Germinal center (tissue), 1 donor: Measurements from ENCODE around the gene SPAG6.
"Not testable (repeated sequence)": the region's sequence is repeated elsewhere in the genome, so short reads cannot be mapped to it uniquely, and the experiment has no call there.

Experiments
- DNase-seq: peaks from one replicate; pipeline ENCODE4 v3.0.0; 2012; ENCODE audit warnings: mixed read lengths, low spot score

SPAG6 gene

GRCh38 chr10:22372298-22372697, 27.0 kb downstream of the SPAG6 start:
- DNase-seq, result no peak

GRCh38 chr10:22372917-22373316, 27.6 kb downstream of the SPAG6 start:
- DNase-seq, result no peak

- no peak for DNase-seq
Observed at GRCh38 chr10:22374489-22375126, 29.3 kb downstream of the SPAG6 start.

- no peak for DNase-seq
Observed at GRCh38 chr10:22379059-22379458, 33.8 kb downstream of the SPAG6 start.

- DNase-seq, result no peak
Observed at GRCh38 chr10:22381262-22381661, 36.0 kb downstream of the SPAG6 start.

- no peak for DNase-seq
Observed at GRCh38 chr10:22386503-22386902, 41.2 kb downstream of the SPAG6 start.

GRCh38 chr10:22389856-22390589, 44.7 kb downstream of the SPAG6 start:
- DNase-seq, result no peak

DNA sequence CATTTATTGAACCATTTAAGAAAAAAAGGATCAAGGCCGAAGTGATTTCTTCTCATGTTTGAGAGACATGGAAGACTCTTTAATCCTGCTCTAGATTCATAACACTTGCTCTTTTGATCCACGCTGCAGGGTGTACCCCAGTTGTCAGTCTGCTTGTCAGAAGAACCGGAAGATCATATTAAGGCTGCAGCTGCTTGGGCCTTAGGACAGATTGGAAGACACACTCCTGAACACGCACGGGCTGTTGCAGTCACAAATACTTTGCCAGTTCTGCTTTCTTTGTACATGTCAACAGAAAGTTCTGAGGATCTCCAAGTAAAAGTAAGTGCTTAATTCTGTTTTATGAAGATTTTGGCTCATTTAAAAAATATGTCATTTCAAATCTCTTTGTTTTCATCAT, 46.3 kb downstream of the SPAG6 start:
- DNase-seq, result no peak

DNA sequence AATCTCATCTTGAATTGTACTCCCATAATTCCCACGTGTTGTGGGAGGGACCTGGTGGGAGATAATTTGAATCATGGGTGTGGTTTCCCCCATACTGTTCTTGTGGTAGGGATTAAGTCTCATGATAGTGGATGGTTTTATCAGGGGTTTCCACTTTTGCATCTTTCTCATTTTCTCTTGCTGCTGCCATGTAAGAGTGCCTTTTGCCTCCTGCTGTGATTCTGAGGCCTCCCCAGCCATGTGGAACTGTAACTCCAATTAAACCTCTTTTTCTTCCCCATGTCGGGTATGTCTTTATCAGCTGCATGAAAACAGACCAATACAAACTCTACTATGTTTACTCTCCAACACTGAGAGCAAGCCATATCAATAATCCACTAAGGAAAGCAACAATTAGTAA, 50.9 kb downstream of the SPAG6 start:
- not testable (repeated sequence) for DNase-seq

- not testable (repeated sequence) for DNase-seq
Observed at GRCh38 chr10:22406916-22407315, 61.6 kb downstream of the SPAG6 start.

- DNase-seq, result no peak
Observed at GRCh38 chr10:22410394-22410793, 65.1 kb downstream of the SPAG6 start.

GRCh38 chr10:22410846-22411245, 65.5 kb downstream of the SPAG6 start:
- no peak for DNase-seq

- DNase-seq, result no peak
Observed at GRCh38 chr10:22414146-22414545, 68.8 kb downstream of the SPAG6 start.

DNA sequence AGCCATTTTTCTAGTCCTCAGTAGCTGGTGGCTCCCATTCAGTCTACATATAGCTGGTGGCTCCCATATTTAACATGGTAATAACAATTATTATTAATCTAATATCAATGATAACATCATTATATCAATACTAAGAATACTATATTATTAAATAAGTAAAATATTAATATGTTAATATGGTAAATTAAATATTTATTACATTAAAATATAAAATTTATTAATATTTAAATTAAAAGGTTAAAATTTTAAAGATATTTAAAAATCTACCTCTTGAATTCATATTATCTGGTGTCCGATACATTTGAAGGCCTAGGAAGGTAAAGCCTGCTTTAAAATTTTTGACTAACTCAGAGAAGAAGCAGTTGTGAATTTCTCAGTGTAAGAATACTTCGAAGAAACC, 69.8 kb downstream of the SPAG6 start:
- no peak for DNase-seq

DNA sequence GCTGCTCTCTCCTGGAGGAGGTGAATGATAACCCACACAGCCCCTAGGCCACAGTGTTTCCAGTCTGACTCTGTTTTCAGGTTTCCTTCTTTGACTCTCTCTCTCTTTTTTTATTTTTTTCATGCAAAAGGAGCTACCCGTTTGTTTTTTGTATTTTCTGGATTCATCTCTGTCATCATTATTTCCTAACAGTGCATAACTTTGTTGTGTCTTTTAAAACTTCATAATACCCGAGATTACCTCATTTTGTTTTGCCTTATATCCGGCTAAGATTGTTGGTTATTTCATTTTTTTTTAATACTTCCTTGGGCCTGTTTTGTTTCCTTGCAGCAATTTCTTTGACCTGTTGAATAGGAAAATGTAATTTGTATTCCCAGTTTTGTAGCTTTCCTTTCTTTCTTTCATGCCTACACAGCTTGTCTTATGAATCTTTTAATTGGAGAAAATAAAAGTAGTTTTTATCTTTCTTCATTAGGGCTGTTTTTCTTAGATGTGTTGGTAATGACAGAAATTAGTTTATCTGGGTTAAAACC, 72.5 kb downstream of the SPAG6 start:
- DNase-seq, result no peak

- peak; percentile 35 for DNase-seq
Observed at GRCh38 chr10:22420787-22421517, 75.7 kb downstream of the SPAG6 start.

GRCh38 chr10:22426653-22427052, 81.4 kb downstream of the SPAG6 start:
- no peak for DNase-seq

GRCh38 chr10:22427101-22427500, 81.8 kb downstream of the SPAG6 start:
- DNase-seq, result no peak

DNA sequence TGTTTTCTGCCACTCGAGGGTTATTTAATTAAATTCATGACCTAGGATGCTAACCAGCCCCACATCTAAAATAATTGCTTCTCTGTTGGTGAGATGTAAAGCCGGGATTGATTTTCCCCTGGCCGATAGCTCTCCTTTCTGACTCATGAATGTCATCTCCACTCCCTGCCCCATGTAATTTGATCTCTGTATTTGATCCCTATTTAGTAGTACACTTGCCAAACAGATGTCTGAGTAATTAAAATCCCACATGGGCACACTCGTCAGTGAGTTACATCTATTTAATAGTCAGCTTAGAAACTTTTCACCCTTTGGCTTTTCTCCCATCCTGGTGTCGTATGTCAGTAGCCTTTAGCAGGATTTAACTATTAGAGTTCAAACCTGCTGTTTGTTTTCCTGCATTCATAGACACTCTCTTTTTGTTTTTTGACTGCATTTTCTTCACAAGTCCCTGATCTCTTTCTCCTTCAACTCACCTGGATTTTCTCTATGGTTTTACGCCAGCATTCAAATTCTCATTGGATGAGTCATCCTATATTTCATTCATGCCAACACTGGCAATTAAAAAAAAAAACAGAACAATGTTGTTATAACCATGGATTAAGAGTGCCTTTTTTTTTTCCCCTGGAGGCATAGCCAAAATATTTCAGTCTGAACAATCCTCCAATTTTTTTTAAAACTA, 82.7 kb downstream of the SPAG6 start:
- no peak for DNase-seq

DNA sequence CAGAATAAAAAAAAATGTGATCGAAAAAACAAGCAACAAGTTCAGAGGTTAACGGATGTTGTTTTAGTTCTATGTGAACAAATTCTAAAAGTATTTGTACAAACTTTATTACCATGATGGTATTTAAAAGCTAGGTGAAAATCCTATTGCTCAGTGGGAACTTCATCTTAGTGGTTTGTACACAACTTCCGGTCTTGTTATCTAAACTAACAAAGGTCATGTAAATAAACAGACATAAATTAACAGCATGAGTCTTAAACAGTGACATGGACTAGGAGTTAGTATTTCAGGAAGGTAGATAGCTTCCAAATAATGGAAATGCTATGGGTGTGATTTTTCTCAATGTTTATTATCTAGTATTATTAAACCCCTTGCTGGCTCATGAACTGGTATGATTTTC, 83.8 kb downstream of the SPAG6 start:
- no peak for DNase-seq

DNA sequence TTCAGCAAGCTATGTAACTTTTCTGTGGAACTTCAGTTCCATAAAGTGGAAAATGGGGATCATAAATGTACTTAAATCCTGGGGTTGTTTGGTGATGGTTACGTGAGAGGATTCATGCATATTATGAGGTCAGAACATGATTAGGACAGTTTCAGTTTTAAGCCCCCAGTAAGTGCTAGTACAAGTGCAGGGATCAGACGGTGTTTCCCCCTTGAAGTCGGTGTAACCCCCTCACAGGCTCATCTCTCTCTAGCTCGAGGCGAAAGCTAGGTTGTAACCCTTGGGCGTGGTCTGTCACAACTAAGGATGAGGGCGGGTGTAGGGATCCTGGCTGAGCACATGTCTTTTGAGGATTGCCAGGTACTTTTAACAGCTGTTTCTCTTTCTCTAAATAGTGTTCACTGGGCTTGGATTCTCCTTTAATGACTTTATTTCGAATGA, 84.7 kb downstream of the SPAG6 start:
- no peak for DNase-seq

GRCh38 chr10:22433875-22434274, 88.6 kb downstream of the SPAG6 start:
- no peak for DNase-seq
